KMS-11 (cell line): Measurements from ENCODE around the gene AP4M1.

Experiments used
- H2AFZ ChIP-seq: fragments of 200-600 bp; sonication (generic); 2 replicates; pipeline ENCODE4 v1.6.1; 2016; ENCODE audit warnings: antibody characterized with exemption, mixed run types, low read depth
- H3K27ac ChIP-seq: fragments of 200-600 bp; sonication (generic); 2 replicates; pipeline ENCODE4 v1.6.1; 2016; ENCODE audit warnings: mild to moderate bottlenecking, mixed run types
- H3K27me3 ChIP-seq: fragments of 200-600 bp; sonication (generic); 2 replicates; pipeline ENCODE4 v1.6.1; 2017; ENCODE audit warnings: mild to moderate bottlenecking, low read depth, mixed run types, moderate library complexity; ENCODE audit not compliant: insufficient read depth
- H3K36me3 ChIP-seq: fragments of 200-600 bp; sonication (generic); 2 replicates; pipeline ENCODE4 v1.6.1; 2017; ENCODE audit warnings: mild to moderate bottlenecking, mixed run types; ENCODE audit not compliant: insufficient read depth
- H3K4me1 ChIP-seq: fragments of 200-600 bp; sonication (generic); 2 replicates; pipeline ENCODE4 v1.6.1; 2016; ENCODE audit warnings: mild to moderate bottlenecking, low read depth, mixed run types; ENCODE audit not compliant: poor library complexity, severe bottlenecking
- H3K4me2 ChIP-seq: fragments of 200-600 bp; sonication (generic); 2 replicates; pipeline ENCODE4 v1.7.0; 2016; ENCODE audit warnings: mild to moderate bottlenecking, mixed run types
- H3K4me3 ChIP-seq: fragments of 200-600 bp; sonication (generic); IDR thresholded peaks from 2 replicates; pipeline ENCODE4 v1.6.1; 2017; ENCODE audit warnings: low read depth, low read length, mixed read lengths; ENCODE audit not compliant: insufficient read depth
- H3K79me2 ChIP-seq: fragments of 200-600 bp; sonication (generic); 2 replicates; pipeline ENCODE4 v1.6.1; 2016; ENCODE audit warnings: low read depth, mixed run types; ENCODE audit not compliant: insufficient read depth
- H3K9ac ChIP-seq: fragments of 200-600 bp; sonication (generic); 2 replicates; pipeline ENCODE4 v1.6.1; 2016; ENCODE audit warnings: mild to moderate bottlenecking, mixed run types
- H4K20me1 ChIP-seq: fragments of 200-600 bp; sonication (generic); 2 replicates; pipeline ENCODE4 v1.6.1; 2016; ENCODE audit warnings: mild to moderate bottlenecking, mixed run types; ENCODE audit not compliant: insufficient read depth
- TF ChIP-seq, protein P1 (sequence below): fragments of 200-600 bp; sonication (generic); conservative IDR thresholded peaks from 2 replicates; pipeline ENCODE4 v1.6.1; 2017; ENCODE audit warnings: low read depth, mild to moderate bottlenecking, antibody characterized with exemption, low read length, moderate library complexity, mixed read lengths

Gene AP4M1

DNA sequence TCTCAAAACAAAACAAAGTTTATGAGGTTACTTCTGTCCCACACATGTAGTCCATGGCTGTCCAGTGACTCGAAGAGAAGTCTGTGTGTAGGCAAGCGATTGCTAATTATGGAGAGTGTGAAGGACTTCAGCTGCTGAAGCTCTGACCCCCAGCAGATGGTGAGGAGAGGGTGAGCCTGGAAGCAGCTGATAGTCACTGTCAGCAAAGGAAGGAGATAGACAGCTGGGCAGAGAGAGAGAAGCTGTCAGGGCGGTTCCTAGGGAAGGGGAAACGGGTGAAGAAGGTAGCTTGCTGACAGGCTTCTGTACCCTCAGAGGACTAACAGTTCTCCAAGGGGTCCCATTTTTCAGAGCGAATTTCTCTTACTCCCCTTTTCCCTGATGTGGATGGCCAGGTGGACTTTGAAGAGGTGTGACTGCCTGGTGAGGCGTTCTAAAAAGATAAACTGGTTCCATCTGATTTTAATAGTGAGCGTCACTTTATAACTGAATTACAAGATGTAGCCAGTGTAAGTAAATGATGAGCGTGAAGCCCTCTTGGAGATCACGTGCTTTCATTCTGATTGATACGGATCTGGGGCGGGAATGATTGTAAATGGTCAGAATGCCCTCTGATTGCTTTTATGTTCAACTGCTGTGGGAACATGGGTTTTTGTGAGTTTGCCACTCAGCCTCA is 39.8 kb upstream of the AP4M1 start:
- Histone ChIP-seq H3K9ac (no peak overlapping the region), H3K27ac (no peak overlapping the region), H2AFZ (no peak overlapping the region), H3K27me3 (no peaks in the 10 kb centered on the region), H3K36me3 (no peaks in the 10 kb centered on the region), H3K4me1 (peaks cover 3% of the 10 kb centered on the region), H4K20me1 (no peaks in the 10 kb centered on the region), H3K4me2 (no peak overlapping the region), H3K4me3 (no peak overlapping the region), H3K79me2 (no peaks in the 10 kb centered on the region)
- TF ChIP-seq, protein P1, sequence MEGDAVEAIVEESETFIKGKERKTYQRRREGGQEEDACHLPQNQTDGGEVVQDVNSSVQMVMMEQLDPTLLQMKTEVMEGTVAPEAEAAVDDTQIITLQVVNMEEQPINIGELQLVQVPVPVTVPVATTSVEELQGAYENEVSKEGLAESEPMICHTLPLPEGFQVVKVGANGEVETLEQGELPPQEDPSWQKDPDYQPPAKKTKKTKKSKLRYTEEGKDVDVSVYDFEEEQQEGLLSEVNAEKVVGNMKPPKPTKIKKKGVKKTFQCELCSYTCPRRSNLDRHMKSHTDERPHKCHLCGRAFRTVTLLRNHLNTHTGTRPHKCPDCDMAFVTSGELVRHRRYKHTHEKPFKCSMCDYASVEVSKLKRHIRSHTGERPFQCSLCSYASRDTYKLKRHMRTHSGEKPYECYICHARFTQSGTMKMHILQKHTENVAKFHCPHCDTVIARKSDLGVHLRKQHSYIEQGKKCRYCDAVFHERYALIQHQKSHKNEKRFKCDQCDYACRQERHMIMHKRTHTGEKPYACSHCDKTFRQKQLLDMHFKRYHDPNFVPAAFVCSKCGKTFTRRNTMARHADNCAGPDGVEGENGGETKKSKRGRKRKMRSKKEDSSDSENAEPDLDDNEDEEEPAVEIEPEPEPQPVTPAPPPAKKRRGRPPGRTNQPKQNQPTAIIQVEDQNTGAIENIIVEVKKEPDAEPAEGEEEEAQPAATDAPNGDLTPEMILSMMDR, result no peak

DNA sequence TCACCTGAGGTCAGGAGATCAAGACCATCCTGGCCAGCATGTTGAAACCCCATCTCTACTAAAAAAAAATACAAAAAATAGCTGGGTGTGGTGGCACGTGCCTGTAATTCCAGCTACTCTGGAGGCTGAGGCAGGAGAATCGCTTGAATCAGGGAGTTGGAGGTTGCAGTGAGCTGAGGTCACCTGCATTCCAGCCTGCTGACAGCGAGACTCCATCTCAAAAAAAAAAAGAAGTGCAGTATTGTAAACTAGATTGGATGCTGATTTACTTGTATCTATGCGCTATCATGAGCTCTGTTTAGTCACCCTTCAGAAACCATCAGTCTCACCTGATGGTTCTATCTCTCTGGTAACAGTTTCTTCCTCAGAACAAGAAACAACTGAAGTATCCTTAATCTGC is 38.1 kb upstream of the AP4M1 start:
- Histone ChIP-seq H3K27me3 (no peaks in the 10 kb centered on the region), H3K27ac (no peak overlapping the region), H3K4me3 (no peak overlapping the region), H3K9ac (no peak overlapping the region), H2AFZ (no peak overlapping the region), H4K20me1 (no peaks in the 10 kb centered on the region), H3K4me2 (no peak overlapping the region), H3K4me1 (peaks cover 3% of the 10 kb centered on the region), H3K79me2 (no peaks in the 10 kb centered on the region), H3K36me3 (no peaks in the 10 kb centered on the region)
- TF ChIP-seq, protein P1, result no peak

DNA sequence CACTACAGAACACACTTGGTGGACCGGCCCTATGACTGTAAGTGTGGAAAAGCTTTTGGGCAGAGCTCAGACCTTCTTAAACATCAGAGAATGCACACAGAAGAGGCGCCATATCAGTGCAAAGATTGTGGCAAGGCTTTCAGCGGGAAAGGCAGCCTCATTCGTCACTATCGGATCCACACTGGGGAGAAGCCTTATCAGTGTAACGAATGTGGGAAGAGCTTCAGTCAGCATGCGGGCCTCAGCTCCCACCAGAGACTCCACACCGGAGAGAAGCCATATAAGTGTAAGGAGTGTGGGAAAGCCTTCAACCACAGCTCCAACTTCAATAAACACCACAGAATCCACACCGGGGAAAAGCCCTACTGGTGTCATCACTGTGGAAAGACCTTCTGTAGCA is 37.3 kb upstream of the AP4M1 start:
- Histone ChIP-seq H4K20me1 (no peaks in the 10 kb centered on the region), H3K27ac (no peak overlapping the region), H3K4me2 (no peak overlapping the region), H3K4me3 (no peak overlapping the region), H3K79me2 (no peaks in the 10 kb centered on the region), H3K4me1 (peaks cover under 1% of the 10 kb centered on the region), H3K27me3 (no peaks in the 10 kb centered on the region), H2AFZ (no peak overlapping the region), H3K36me3 (no peaks in the 10 kb centered on the region), H3K9ac (no peak overlapping the region)
- TF ChIP-seq, protein P1, result no peak

DNA sequence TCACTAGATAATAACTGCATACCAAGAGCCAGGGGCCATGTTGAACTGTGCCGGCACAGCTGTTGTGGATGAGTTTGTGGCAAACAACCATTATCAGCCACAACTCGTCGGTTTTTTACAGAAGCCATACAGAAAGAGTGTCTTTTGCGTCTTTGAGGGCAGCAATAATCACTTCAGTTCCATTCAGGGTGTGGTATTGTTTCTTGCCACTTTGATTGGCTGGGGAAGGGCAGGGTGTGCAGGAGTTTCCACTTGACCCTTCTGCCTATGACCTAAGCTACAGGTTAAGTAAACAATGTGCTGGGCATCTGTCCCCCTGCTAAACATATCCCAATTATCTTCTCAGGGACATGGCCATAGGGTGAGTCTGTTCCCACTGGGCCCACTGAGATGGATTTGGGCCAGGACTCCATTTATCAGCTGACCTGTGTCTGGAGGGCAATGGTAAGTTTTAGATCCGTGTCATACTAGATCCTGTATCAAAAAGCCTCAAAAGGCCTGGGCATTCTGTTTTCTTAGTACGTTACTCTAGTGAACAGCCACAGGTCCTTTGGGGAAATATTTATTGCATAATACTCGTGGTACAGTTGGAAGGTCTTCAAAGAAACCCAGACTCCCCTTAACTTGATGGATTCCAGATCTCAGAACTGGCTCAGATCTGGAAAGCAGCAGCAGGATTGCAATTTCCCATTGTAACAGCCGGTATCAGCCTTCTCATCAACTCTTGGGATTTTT is 35.8 kb upstream of the AP4M1 start:
- Histone ChIP-seq H3K36me3 (peaks cover 4% of the 10 kb centered on the region; the same call in 1 of the 2 replicates), H3K27me3 (no peaks in the 10 kb centered on the region), H4K20me1 (no peaks in the 10 kb centered on the region), H3K9ac (no peak overlapping the region), H3K4me1 (no peaks in the 10 kb centered on the region), H3K4me3 (no peak overlapping the region), H2AFZ (no peak overlapping the region), H3K79me2 (no peaks in the 10 kb centered on the region), H3K27ac (no peak overlapping the region), H3K4me2 (no peak overlapping the region)
- TF ChIP-seq, protein P1, result no peak
